GM18505 (cell line): ENCODE data around the gene SOWAHD.

Experiments used
- ATAC-seq: cut with Tn5 transposase; IDR thresholded peaks from one replicate; pipeline ENCODE4 v1.9.1; 2021; ENCODE audit not compliant: unreplicated experiment
- POLR2A ChIP-seq: IDR thresholded peaks from 4 replicates; pipeline ENCODE4 v1.6.1; 2011; ENCODE audit warnings: borderline replicate concordance; ENCODE audit not compliant: insufficient read depth, insufficient read length; ENCODE audit errors: extremely low read depth

Gene SOWAHD

DNA sequence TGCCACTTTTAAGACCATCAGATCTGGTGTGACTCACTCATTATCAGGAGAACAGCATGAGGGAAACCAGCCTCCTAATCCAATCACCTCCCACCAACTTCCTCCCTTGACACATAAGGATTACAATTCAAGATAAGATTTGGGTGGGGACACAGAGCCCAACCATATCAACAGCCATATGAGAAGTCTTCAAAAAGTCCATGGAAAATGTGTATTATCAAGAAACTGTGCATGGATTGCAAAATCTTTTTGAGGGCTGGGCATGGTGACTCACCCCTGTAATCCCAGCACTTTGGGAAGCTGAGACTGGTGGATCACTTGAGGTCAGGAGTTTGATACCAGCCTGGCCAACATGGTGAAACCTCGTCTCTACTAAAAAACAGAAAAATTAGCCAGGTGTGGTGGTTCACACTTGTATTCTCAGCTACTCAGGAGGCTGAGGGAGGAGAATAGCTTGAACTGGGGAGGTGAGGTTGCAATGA lies 50.8 kb downstream of the SOWAHD start:
- TF ChIP-seq POLR2A: no peak
- no peak for ATAC-seq
